ENCODE data around the gene SEMA4A.
"Not testable (repeated sequence)": the region's sequence is repeated elsewhere in the genome, so short reads cannot be mapped to it uniquely, and the experiment has no call there.

- TF ChIP-seq CTCF, POLR2A (IDR thresholded peaks at IDR 0.05): not testable (repeated sequence)
Measured at GRCh38 chr1:156190265-156190664, 36.9 kb downstream of the SEMA4A start.

All from body of pancreas (tissue), 4 donors.